Lower lobe of right lung (tissue), 2 donors: ENCODE measurements around the gene PCCA. TPM values are rescaled to one million over a fixed set of nuclear protein-coding genes. Genes with fewer than 3 reads are reported as not detected.

Experiments used
- ATAC-seq, 2 donors: fragments of 200-7000 bp; cut with Tn5 transposase; one replicate each; pipeline ENCODE4 v1.9.1; 2020 to 2022; ENCODE audit warnings: mild to moderate bottlenecking in 2 of 2, moderate library complexity in 2 of 2
- DNase-seq: peaks from one replicate; pipeline ENCODE4 v3.0.0-alpha.2; 2020
- H3K27ac ChIP-seq: fragments of 200-600 bp; one replicate; pipeline ENCODE4 v1.8.0; 2022
- H3K27me3 ChIP-seq: fragments of 200-600 bp; one replicate; pipeline ENCODE4 v1.8.0; 2022; ENCODE audit warnings: low read depth
- H3K36me3 ChIP-seq: fragments of 200-600 bp; one replicate; pipeline ENCODE4 v1.8.0; 2022; ENCODE audit warnings: mild to moderate bottlenecking
- H3K4me1 ChIP-seq: fragments of 200-600 bp; one replicate; pipeline ENCODE4 v1.8.0; 2022
- H3K4me3 ChIP-seq: fragments of 200-600 bp; one replicate; pipeline ENCODE4 v1.8.0; 2022; ENCODE audit warnings: mild to moderate bottlenecking
- H3K9me3 ChIP-seq: fragments of 200-600 bp; one replicate; pipeline ENCODE4 v1.8.0; 2022
- CTCF ChIP-seq: fragments of 200-600 bp; IDR thresholded peaks from one replicate; pipeline ENCODE4 v1.8.0; 2022; ENCODE audit warnings: antibody characterized with exemption, mild to moderate bottlenecking
- intact Hi-C: fragments of 100-400 bp; cut with DNase I; formaldehyde crosslinking; loops from one replicate; pipeline ENCODE4 v1.11.0; 2022
- total RNA-seq: library from RNA; stranded (reverse); fragmentation: NEBNext Ultra II Directional; extraction: Animal tissue kit (Norgen Biotek cat#: 25700); gene quantifications from one replicate; pipeline ENCODE4 v1.2.1, GENCODE V29; 2021
- donor health status: DM: no; HTN: yes; CAD: no; lungs with severe emphysema.

PCCA gene
- total RNA-seq, 1 donor from 2014 or later, result 37.8 TPM

GRCh38 chr13:100356889-100357288 lies 268.0 kb downstream of the PCCA start:
- DNase-seq, result no peak
- no peak for TF ChIP-seq CTCF

DNA sequence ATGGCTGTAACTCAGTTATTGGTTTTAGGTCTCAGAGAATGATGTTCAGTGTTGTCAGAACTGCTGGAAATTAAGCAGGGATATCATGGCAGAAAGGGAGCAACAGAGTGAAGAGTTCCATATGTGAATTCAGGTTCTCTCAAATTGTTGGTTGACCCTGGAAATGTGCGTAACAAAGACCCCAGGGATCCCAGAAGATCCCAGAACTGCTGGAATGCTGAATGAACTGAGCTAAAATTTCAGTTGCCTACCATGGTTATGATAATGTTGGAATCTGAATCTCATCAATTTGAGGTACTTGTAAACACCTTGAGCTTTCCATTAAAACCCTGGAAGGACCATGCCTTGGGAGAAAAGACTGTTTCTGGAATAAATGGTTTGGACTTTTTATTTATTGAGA lies 268.9 kb downstream of the PCCA start:
- Histone ChIP-seq H3K27ac (no peak overlapping the region), H3K27me3 (no peaks in the 10 kb centered on the region), H3K4me3 (no peak overlapping the region), H3K9me3 (no peaks in the 10 kb centered on the region), H3K4me1 (no peaks in the 10 kb centered on the region), H3K36me3 (no peaks in the 10 kb centered on the region)
- intact Hi-C loops, result no loop called here
- ATAC-seq (no peak), DNase-seq (no peak)
- no peak for TF ChIP-seq CTCF

More at GRCh38 chr13:100356889-100357288, 268.0 kb downstream of the PCCA start:
- Histone ChIP-seq H3K4me1 (no peaks in the 10 kb centered on the region), H3K27me3 (no peaks in the 10 kb centered on the region), H3K4me3 (no peak overlapping the region), H3K9me3 (no peaks in the 10 kb centered on the region), H3K27ac (no peak overlapping the region), H3K36me3 (no peaks in the 10 kb centered on the region)
- intact Hi-C loops, result no loop called here
- ATAC-seq, result no peak

GRCh38 chr13:100361504-100361903 lies 272.6 kb downstream of the PCCA start:
- H3K27ac ChIP-seq, result no peak overlapping the region
- H3K4me3 ChIP-seq, result no peak overlapping the region
- no peaks in the 10 kb centered on the region for H3K27me3 ChIP-seq
- ATAC-seq, result no peak
- no peaks in the 10 kb centered on the region for H3K4me1 ChIP-seq
- TF ChIP-seq CTCF, result no peak
- H3K9me3 ChIP-seq, result no peaks in the 10 kb centered on the region
- DNase-seq, result no peak
- no peaks in the 10 kb centered on the region for H3K36me3 ChIP-seq
- intact Hi-C loops, result no loop called here

DNA sequence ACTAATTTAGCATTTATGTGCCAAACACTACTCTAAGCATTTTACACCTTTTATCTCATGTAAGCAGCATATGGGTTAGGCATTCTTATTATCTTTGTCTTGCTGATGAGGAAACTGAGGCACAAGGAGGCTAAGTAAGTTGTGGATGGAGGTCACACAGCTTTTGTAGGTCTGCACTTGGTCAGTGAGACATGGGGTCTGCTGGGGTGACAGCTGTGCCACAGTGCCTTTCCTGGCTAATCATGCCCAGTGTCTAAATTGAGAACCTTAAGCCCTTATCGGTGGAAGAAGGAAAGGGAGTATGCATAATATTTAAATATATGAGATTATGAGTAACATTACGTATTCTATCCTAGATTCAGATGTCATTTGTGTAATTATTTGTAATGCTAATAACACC lies 273.5 kb downstream of the PCCA start:
- Histone ChIP-seq H3K27ac (no peak overlapping the region), H3K4me1 (no peaks in the 10 kb centered on the region), H3K4me3 (no peak overlapping the region), H3K36me3 (no peaks in the 10 kb centered on the region), H3K27me3 (no peaks in the 10 kb centered on the region), H3K9me3 (no peaks in the 10 kb centered on the region)
- DNase-seq, result no peak
- no peak for ATAC-seq
- intact Hi-C loops, result no loop called here
- TF ChIP-seq CTCF, result no peak

DNA sequence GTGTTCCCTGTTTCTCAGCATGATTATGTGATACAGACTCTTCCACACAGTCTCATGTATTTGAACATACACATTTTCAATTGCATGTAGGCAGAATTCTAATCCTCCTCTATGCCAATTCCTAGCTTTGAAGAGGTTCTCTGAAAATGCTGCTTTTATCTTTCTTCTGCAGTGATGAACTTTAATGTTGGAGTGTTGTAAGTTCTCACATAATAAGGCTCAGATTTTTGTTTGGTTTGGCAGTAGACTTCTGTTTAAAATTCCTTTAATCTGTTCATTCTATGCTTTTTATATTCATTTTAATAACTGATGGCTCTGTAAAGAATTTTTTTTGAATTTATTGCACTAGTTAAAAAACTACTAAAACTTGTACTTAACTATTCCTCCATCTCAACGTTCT lies 273.9 kb downstream of the PCCA start:
- Histone ChIP-seq H3K36me3 (no peaks in the 10 kb centered on the region), H3K4me1 (no peaks in the 10 kb centered on the region), H3K27ac (no peak overlapping the region), H3K9me3 (no peaks in the 10 kb centered on the region), H3K4me3 (no peak overlapping the region), H3K27me3 (no peaks in the 10 kb centered on the region)
- intact Hi-C loops, result no loop called here
- no peak for TF ChIP-seq CTCF
- no peak for DNase-seq
- no peak for ATAC-seq

GRCh38 chr13:100363285-100363711 lies 274.4 kb downstream of the PCCA start:
- Histone ChIP-seq H3K4me1 (no peaks in the 10 kb centered on the region), H3K36me3 (no peaks in the 10 kb centered on the region), H3K4me3 (no peak overlapping the region), H3K27ac (no peak overlapping the region), H3K9me3 (no peaks in the 10 kb centered on the region), H3K27me3 (no peaks in the 10 kb centered on the region)
- intact Hi-C loops, result no loop called here
- no peak for TF ChIP-seq CTCF
- DNase-seq, result no peak
- no peak for ATAC-seq
